ENCODE measurements around the gene ANKRD24. TPM values are rescaled to one million over a fixed set of nuclear protein-coding genes. Genes with fewer than 3 reads are reported as not detected.
"Not testable (repeated sequence)": the region's sequence is repeated elsewhere in the genome, so short reads cannot be mapped to it uniquely, and the experiment has no call there.

ANKRD24 gene
- total RNA-seq, 1 donor from 2014 or later = 0.33 TPM

DNA sequence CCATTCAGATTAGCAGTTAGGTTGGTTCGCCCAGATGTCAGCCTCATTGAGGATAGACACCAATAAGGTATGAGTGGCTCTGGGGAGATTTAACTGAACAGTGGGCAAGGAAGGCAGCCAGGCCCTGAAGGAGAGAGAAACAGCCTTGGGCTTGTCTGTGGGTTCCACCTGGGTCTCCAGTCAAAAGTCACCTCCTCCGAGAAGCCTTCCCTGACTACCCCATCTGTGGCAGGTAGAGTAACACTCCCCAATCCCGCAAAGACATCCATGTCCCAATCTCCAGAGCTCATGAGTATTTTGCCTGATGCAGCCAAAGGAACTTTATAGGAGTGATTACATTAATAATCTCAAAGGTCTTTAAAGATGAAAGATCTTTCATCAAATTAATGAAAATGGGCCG, 56.3 kb downstream of the ANKRD24 start:
- DNase-seq (ENCODE audit: low read depth) = no peak
- TF ChIP-seq, protein P1, sequence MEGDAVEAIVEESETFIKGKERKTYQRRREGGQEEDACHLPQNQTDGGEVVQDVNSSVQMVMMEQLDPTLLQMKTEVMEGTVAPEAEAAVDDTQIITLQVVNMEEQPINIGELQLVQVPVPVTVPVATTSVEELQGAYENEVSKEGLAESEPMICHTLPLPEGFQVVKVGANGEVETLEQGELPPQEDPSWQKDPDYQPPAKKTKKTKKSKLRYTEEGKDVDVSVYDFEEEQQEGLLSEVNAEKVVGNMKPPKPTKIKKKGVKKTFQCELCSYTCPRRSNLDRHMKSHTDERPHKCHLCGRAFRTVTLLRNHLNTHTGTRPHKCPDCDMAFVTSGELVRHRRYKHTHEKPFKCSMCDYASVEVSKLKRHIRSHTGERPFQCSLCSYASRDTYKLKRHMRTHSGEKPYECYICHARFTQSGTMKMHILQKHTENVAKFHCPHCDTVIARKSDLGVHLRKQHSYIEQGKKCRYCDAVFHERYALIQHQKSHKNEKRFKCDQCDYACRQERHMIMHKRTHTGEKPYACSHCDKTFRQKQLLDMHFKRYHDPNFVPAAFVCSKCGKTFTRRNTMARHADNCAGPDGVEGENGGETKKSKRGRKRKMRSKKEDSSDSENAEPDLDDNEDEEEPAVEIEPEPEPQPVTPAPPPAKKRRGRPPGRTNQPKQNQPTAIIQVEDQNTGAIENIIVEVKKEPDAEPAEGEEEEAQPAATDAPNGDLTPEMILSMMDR (IDR thresholded peaks at IDR 0.05; ENCODE audit: insufficient read depth, low read length, poor library complexity, severe bottlenecking) = no peak
- no peaks in the 10 kb centered on the region for H3K36me3 ChIP-seq (ENCODE audit: control insufficient read depth, insufficient read depth, low read length)

DNA sequence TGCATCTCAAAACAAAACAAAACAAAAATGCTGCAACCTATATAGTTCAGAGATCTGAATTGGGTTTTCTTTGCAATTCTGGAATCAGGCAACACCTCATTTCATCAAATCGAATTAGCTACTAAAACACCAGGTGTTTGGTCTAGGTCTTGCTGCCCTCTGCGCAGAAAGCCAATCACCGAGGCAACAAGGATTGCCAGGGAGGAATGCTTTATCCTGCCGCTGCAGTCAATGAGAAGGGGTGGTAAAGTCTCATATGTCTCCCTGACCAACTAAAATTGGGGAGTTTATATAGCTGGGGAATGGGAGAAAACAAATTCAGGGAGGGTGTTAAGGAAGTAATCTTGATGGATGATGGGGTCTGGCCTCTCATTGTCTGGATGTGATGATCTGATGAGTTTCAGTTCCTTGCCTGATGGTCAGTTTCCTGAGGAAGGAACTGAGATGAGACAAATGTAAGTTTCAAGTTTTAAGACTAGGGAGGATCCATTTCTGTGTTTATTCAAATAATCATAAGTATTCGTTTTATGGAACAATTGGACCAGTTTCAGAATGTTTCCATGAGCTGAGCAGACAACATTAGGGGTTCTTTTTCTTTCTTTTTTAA, 59.4 kb downstream of the ANKRD24 start:
- no peak overlapping the region for H3K4me3 ChIP-seq (ENCODE audit: low read depth, low read length)
- no peak for DNase-seq (ENCODE audit: low read depth)
- H3K36me3 ChIP-seq (ENCODE audit: control insufficient read depth, insufficient read depth, low read length) = no peaks in the 10 kb centered on the region
- TF ChIP-seq, protein P1 (IDR thresholded peaks at IDR 0.05; ENCODE audit: insufficient read depth, low read length, poor library complexity, severe bottlenecking) = no peak
- no peaks in the 10 kb centered on the region for H3K27me3 ChIP-seq (ENCODE audit: control insufficient read depth, insufficient read depth, low read length)

More for the DNA sequence above, 56.3 kb downstream of the ANKRD24 start:
- Histone ChIP-seq H3K27me3 (ENCODE audit: control insufficient read depth, insufficient read depth, low read length) (no peaks in the 10 kb centered on the region), H3K4me3 (ENCODE audit: low read depth, low read length) (no peak overlapping the region)

DNA sequence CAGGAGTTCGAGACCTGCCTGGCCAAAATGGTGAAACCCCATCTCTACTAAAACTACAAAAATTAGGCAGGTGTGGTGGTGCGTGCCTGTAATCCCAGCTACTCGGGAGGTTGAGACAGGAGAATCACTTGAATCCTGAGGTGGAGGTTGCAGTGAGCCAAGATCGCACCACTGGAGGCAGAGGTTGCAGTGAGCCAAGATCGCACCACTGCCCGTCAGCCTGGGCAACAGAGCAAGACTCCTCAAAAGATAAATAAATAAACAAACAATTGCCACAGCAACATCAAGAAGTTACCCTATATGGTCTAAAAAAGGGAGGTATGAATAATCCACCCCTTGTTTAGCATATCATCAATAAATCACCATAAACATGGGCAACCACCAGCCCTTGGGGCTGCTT, 63.4 kb downstream of the ANKRD24 start:
- H3K4me3 ChIP-seq (ENCODE audit: low read depth, low read length); H3K27me3 ChIP-seq (ENCODE audit: control insufficient read depth, insufficient read depth, low read length); H3K36me3 ChIP-seq (ENCODE audit: control insufficient read depth, insufficient read depth, low read length); DNase-seq (ENCODE audit: low read depth): not testable (repeated sequence)

- H3K36me3 ChIP-seq (ENCODE audit: control insufficient read depth, insufficient read depth, low read length) = no peaks in the 10 kb centered on the region
- no peaks in the 10 kb centered on the region for H3K27me3 ChIP-seq (ENCODE audit: control insufficient read depth, insufficient read depth, low read length)
- TF ChIP-seq, protein P1 (IDR thresholded peaks at IDR 0.05; ENCODE audit: insufficient read depth, low read length, poor library complexity, severe bottlenecking) = peak; percentile 56
- peak; percentile 95 for DNase-seq (ENCODE audit: low read depth)
- peak within 1 kb of the TSS; percentile 75 for H3K4me3 ChIP-seq (ENCODE audit: low read depth, low read length)
These were observed 64.5 kb downstream of the ANKRD24 start, which contains the start of gene YJU2 for GRCh38 chr19:4246767-4247593. Gene YJU2, plus strand, starts transcription at chr19:4247080. Its CDS starts 67 bp downstream, at chr19:4247147.

GRCh38 chr19:4256563-4256962, 74.1 kb downstream of the ANKRD24 start:
- no peak for DNase-seq (ENCODE audit: low read depth)
- H3K27me3 ChIP-seq (ENCODE audit: control insufficient read depth, insufficient read depth, low read length) = no peaks in the 10 kb centered on the region
- peaks cover 5% of the 10 kb centered on the region for H3K36me3 ChIP-seq (ENCODE audit: control insufficient read depth, insufficient read depth, low read length)
- no peak overlapping the region for H3K4me3 ChIP-seq (ENCODE audit: low read depth, low read length)
- TF ChIP-seq, protein P1 (IDR thresholded peaks at IDR 0.05; ENCODE audit: insufficient read depth, low read length, poor library complexity, severe bottlenecking) = peak; percentile 16

GRCh38 chr19:4257025-4257424, 74.5 kb downstream of the ANKRD24 start:
- TF ChIP-seq, protein P1 (IDR thresholded peaks at IDR 0.05; ENCODE audit: insufficient read depth, low read length, poor library complexity, severe bottlenecking) = no peak
- peaks cover 5% of the 10 kb centered on the region for H3K36me3 ChIP-seq (ENCODE audit: control insufficient read depth, insufficient read depth, low read length)
- no peak for DNase-seq (ENCODE audit: low read depth)

More at GRCh38 chr19:4257025-4257424, 74.5 kb downstream of the ANKRD24 start:
- no peaks in the 10 kb centered on the region for H3K27me3 ChIP-seq (ENCODE audit: control insufficient read depth, insufficient read depth, low read length)
- no peak overlapping the region for H3K4me3 ChIP-seq (ENCODE audit: low read depth, low read length)

Measured in kidney epithelial cell (primary cell).